ENCODE results near the gene LRATD1.

The LRATD1 gene

DNA sequence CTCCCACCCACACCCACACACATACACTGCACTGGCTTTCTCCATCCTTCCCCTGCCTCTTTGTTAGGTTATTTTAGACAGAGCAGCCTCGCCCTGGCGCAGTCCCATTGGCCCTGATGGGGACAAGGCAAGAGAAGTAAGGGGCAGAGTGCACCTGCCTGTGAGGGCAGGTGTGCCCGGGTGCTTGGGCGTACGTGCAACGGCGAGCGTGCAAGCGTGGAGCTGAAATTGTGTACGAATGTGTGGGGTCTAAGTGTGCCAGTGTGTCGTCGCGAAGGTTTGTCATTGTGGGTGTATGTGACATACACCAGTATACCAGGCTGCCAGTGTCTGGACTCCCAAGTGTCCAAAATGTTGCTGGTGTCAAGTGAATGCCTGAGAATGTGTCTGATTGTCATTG is 544 bp downstream of the LRATD1 start:
- peak in 14 of 56 donors; percentile 6 to 42 (median 25) for DNase-seq

- DNase-seq = peak in 9 of 56 donors; percentile 2 to 41 (median 25)
Observed at GRCh38 chr2:14633461-14634181, 1.1 kb downstream of the LRATD1 start.

DNA sequence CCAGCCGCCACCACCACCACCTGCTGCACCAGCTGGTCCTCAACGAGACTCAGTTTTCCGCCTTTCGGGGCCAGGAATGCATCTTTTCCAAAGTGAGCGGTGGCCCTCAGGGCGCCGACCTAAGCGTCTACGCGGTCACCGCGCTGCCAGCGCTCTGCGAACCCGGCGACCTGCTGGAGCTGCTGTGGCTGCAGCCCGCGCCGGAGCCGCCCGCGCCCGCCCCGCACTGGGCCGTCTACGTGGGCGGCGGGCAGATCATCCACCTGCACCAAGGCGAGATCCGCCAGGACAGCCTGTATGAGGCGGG is 1.6 kb downstream of the LRATD1 start:
- no peak for DNase-seq

- DNase-seq = peak in 49 of 56 donors; percentile 8 to 80 (median 45)
Observed at GRCh38 chr2:14634489-14635390, 2.2 kb downstream of the LRATD1 start.

GRCh38 chr2:14635391-14635871 is 2.9 kb downstream of the LRATD1 start:
- peak in 53 of 56 donors; percentile 9 to 83 (median 58) for DNase-seq

DNA sequence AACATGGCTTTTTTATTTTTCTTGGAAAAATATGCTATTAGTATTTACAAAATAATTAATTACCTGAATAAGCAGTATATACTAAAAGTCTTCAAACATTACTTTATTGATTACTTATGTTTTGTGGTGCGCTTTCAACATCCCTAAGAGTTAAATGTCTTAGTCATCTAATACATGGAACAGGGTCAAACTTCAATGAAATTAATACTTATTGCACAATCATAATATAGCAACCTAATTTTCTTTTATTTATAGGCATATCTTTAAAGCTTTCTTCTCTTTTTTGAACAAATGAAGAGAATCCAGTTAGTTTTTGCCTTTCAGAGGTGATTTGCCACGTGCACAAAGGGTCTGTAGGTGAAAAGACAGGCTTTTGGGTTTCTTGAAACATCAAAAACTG is 6.0 kb downstream of the LRATD1 start:
- DNase-seq = no peak

DNA sequence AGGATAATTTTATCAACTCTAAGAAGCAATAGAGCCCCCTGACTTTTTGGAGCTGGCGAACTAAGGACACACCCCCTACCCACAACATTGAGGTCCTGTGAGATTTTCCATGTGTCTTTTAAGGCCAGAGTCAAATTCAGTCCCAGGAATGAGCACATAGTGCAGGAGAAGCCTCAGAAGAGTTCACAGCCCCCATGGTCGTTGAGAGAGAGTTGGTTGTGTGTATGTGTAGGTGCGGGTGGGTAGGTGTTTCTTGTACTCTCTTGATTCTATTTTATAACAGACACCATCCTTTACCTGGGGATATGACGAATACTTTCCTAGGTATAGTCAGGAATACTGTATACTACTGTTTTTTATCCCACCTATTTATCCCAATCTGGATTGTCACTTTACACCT is 8.6 kb downstream of the LRATD1 start:
- DNase-seq = no peak

GRCh38 chr2:14642499-14642898 is 10.0 kb downstream of the LRATD1 start:
- no peak for DNase-seq

GRCh38 chr2:14647714-14648113 is 15.2 kb downstream of the LRATD1 start:
- no peak for DNase-seq

DNA sequence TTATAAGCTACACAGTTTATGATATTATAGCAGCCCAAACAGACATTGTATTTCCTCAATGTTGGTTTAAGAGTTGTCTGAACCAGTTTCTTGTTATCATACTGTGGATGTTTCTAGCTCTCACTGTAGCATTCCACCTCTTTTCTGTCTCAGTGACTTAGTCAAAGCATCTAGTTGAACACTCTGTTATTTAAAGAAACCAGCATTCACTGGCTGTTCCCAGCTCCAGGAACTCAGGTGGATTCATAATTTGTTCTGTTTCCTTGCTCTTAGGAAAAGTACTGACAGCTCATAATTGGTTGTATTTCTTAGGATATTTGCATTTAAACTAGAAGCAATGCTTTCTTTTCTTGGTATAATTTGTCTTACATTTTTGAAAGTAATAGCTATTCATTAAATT is 17.5 kb downstream of the LRATD1 start:
- DNase-seq = peak in 4 of 56 donors; percentile 8 to 28 (median 16)

DNA sequence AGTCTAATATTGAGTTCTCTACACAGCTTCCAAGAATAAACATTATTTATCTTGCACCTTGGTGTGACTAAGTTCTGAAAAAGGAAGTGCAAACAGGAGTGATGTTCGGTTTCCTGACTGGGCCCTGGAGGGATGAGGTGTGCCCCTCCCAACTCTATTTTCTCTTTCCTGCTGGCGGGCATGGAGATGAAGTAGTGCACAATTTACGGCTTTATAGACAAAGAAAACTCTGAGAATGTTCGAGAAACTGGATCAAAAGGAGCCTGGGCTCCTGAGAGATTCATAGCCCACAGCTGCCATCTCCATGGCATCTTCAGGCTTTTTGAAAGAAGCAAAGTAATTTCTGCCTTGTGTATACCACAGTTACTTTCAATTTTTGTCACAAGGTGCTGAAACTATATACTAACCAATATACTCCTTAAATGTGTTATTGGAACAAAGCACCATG is 22.3 kb downstream of the LRATD1 start:
- no peak for DNase-seq

DNA sequence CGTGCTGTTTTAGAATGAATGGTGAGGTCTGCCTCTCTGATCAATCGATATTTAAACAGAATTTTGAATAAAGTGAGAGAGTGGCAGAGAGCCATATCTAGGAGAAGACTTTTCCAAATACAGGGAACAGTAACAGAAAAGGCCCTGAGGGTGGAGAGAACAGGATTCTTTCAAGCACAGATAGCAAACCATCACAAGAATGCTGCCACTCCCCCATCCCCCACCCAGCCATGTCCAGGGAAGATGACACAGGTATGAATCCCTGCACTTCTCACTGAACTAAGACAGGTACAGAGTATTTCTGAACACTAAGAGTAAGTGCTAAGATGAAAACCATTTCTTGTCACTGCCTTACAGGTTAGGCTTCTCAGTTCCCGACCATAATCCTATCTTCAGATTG is 23.6 kb downstream of the LRATD1 start:
- no peak for DNase-seq

GRCh38 chr2:14661163-14661562 is 28.6 kb downstream of the LRATD1 start:
- no peak for DNase-seq

GRCh38 chr2:14673351-14673875 is 40.9 kb downstream of the LRATD1 start:
- peak in 17 of 56 donors; percentile 1 to 39 (median 18) for DNase-seq

DNA sequence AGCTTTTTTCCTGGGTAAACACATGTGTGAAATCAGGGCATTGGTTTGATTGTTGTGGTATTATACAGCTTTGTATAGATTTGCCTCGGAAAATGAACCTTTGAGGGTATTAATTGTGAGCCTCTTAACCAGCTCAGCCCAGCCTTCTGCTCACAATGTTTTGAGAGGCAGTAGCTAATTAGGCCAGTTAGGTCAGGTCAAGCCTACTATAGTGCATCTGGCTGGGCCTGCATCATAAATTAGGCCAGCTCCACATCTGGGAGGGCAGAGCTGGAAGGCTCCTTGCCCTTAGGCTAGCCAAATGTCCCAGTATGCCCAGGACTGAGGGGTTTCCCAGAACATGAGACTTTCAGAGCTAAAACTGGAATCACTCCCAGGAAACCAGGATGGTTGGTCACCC is 43.0 kb downstream of the LRATD1 start:
- no peak for DNase-seq

DNA sequence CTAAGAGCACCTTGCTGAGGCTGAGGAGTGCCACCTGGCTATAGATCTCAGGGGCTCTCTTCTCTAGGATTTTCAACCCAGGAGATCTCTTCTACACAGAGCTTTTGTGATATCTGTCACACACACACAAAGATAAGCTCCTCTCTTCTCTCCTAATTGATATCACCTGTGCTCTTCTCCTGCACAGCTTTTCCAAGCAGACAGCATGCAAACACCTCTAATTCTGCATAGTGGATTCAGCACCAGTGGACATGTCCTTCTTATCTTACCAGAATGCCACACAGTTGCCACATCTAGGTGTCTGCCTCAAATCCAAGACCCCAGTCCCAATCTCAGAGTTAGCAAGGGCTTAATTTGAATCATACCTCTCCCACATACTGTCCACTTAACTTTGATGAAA is 43.9 kb downstream of the LRATD1 start:
- no peak for DNase-seq

DNA sequence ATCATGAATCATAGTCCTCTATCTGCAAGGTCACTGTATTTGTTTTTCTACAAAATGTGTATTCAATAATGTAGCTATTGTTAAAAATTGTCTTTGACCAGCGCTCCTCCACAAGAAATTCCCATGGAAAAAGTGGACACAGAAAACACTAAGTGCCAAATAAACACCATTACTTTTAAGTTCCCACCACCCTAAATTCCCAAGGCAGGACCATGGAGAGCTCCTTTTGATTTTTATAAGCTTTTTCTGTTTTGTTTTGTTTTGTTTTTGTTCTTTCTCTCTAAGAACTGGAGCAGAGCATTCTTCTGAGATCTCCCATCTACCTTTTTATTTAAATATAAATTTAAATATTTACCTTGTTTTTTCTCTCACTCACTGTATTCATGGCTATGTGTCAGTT is 44.5 kb downstream of the LRATD1 start:
- DNase-seq = no peak

DNA sequence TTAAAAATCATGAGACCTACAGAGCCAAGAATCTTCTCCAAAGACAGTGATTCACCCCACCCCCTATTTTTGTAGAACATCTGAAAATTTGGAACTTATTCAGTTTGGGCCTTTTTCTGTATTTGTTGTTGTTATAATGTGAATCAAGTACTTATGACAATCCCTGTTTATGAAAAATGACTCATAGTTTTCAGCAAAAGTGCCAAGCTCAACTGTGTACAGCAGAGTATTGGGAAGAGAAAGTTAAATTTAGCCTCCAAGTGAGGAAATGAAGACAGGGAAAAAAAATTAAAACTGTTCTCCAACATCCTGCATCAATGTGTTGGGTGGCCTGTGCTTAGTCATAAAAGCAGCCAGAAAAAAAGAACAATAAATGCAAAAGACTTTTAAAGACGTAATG is 46.2 kb downstream of the LRATD1 start:
- DNase-seq = no peak

DNA sequence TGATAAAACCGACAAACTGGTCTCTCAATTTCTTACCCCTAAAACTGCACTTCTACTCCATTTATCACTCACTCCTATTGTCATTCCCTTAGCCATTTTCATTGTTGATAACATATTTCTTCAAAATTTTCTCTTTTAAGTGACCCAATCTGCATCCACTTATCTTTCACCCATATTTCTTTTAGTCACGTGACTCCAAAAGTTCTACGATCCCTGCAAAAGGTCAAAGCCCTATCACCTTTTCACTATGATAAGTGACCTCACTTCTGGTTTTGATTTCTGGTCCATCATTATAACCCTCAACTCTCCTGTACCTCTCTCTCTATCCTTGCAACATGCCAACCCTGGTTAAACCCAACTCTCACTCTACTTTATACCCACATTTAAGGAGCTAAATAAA is 49.1 kb downstream of the LRATD1 start:
- no peak for DNase-seq
